Stomach (tissue), 9 donors: ENCODE results near the gene ELF5. TPM values are rescaled to one million over a fixed set of nuclear protein-coding genes. Genes with fewer than 3 reads are reported as not detected.

Source experiments
- DNase-seq, 2 donors: peaks; one replicate each; pipeline versions ENCODE4 v3.0.0 to v3.0.0-alpha.2; 2013 to 2019
- H3K27ac ChIP-seq, 5 donors: fragments of 200-600 bp in 4 of 5; sonication (generic) in 4 of 5; one replicate each; pipeline ENCODE4 v1.5.1; 2013 to 2019; ENCODE audit warnings: mild to moderate bottlenecking in 1 of 5, moderate library complexity in 1 of 5
- H3K27me3 ChIP-seq, 3 donors: fragments of 200-600 bp; sonication (generic); one replicate each; pipeline ENCODE4 v1.5.1; 2017 to 2019; ENCODE audit warnings: mixed run types in 1 of 3
- H3K36me3 ChIP-seq, 4 donors: fragments of 200-600 bp; sonication (generic); 1 replicate in 3 of 4; 2 replicates in 1 of 4; pipeline ENCODE4 v1.5.1; 2016 to 2019
- H3K4me1 ChIP-seq, 4 donors: fragments of 200-600 bp; sonication (generic); one replicate each; pipeline ENCODE4 v1.5.1; 2016 to 2019
- H3K4me3 ChIP-seq, 4 donors: fragments of 200-600 bp; sonication (generic) in 3 of 4; one replicate each; pipeline ENCODE4 v1.5.1; 2016 to 2019; ENCODE audit warnings: mild to moderate bottlenecking in 1 of 4
- H3K9me3 ChIP-seq, 4 donors: fragments of 200-600 bp; sonication (generic); one replicate each; pipeline ENCODE4 v1.5.1; 2016 to 2019
- EP300 ChIP-seq: sonication (generic); formaldehyde crosslinking; IDR thresholded peaks from one replicate; pipeline ENCODE4 v1.6.1; 2017; ENCODE audit warnings: antibody characterized with exemption
- POLR2A ChIP-seq, 4 donors: fragments of 450-650 bp; IDR thresholded peaks; one replicate each; pipeline ENCODE4 v1.6.1; 2016; ENCODE audit warnings: antibody characterized with exemption in 4 of 4, control low read depth in 2 of 4, mild to moderate bottlenecking in 1 of 4, moderate library complexity in 1 of 4
- POLR2AphosphoS5 ChIP-seq, 3 donors: sonication (generic); formaldehyde crosslinking; IDR thresholded peaks; one replicate each; pipeline ENCODE4 v1.6.1; 2016; ENCODE audit warnings: antibody characterized with exemption in 3 of 3
- WGBS, 5 donors: extraction: QIAGEN DNeasy Blood & Tissue Kit in 3 of 5; methylation state at CpG; one replicate each; pipeline versions ENCODE4 v1.1.5 to v1.1.7; 2013 to 2018; 5-methylcytosine and 5-hydroxymethylcytosine counted together
- intact Hi-C: fragments of 100-400 bp; cut with DNase I; formaldehyde crosslinking; loops from one replicate; pipeline ENCODE4 v1.15.1; 2023; ENCODE audit warnings: low total_unique reads
- polyA plus RNA-seq, 3 donors: library from polyadenylated mRNA; stranded (reverse); fragments of 200-250 nt; gene quantifications; one replicate each; pipeline ENCODE4 v1.2.3, GENCODE V29; 2013
- total RNA-seq, 5 donors: library from RNA; depleted of rRNA; stranded (reverse); fragments of >200 nt; gene quantifications; one replicate each; pipeline versions ENCODE4 v1.1.0 to v1.2.3, GENCODE V29; 2014 to 2016
- TF ChIP-seq, protein P1 (sequence below), 7 experiments: fragments of 450-650 bp in 4 of 7; fragments of 200-600 bp in 3 of 7; sonication (generic) in 3 of 7; IDR thresholded peaks; one replicate each; pipeline ENCODE4 v1.5.1; 2016 to 2019; ENCODE audit warnings: antibody characterized with exemption in 7 of 7, control low read depth in 2 of 7, mild to moderate bottlenecking in 1 of 7
- donor health status: healthy with polysubstance abuse.
- donor health status: Bipolar disorder and iron deficiency.
- donor health status: healthy.

ELF5 gene
- total and polyA plus RNA-seq, 8 donors = 0.19 to 0.78 (median 0.55) TPM; not detected in 5

DNA sequence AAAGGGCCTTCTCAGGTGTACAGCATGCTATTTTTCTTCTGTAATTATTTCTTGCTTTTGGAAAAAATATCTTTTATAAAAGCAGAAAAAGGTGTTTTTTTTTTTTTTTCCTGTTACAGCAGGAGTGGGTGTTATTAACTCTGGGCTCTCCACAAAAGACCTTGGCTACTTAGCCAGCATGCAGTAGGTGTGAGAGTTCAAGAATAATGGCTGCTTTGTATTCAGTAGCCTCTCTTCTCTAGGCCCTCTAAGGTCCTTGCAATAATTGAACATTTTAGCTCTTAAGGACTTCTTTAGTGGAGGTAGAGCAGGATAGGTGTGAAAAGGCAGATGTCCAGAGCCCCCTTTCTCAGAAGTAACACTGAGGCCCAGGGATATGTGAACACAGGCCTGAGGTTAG lies 3.4 kb downstream of the ELF5 start:
- H3K4me1 ChIP-seq = peaks cover 0 to 4% (median 0%) of the 10 kb centered on the region in 4 donors
- DNase-seq = no peak
- no peaks in the 10 kb centered on the region for H3K36me3 ChIP-seq
- no peak overlapping the region for H3K27ac ChIP-seq
- H3K4me3 ChIP-seq = no peak overlapping the region
- H3K27me3 ChIP-seq = no peaks in the 10 kb centered on the region
- no peak for TF ChIP-seq POLR2AphosphoS5 (IDR thresholded peaks at IDR 0.05)
- TF ChIP-seq, protein P1, sequence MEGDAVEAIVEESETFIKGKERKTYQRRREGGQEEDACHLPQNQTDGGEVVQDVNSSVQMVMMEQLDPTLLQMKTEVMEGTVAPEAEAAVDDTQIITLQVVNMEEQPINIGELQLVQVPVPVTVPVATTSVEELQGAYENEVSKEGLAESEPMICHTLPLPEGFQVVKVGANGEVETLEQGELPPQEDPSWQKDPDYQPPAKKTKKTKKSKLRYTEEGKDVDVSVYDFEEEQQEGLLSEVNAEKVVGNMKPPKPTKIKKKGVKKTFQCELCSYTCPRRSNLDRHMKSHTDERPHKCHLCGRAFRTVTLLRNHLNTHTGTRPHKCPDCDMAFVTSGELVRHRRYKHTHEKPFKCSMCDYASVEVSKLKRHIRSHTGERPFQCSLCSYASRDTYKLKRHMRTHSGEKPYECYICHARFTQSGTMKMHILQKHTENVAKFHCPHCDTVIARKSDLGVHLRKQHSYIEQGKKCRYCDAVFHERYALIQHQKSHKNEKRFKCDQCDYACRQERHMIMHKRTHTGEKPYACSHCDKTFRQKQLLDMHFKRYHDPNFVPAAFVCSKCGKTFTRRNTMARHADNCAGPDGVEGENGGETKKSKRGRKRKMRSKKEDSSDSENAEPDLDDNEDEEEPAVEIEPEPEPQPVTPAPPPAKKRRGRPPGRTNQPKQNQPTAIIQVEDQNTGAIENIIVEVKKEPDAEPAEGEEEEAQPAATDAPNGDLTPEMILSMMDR (IDR thresholded peaks at IDR 0.05) = no peak
- TF ChIP-seq EP300 = no peak
- no peak for TF ChIP-seq POLR2A (IDR thresholded peaks at IDR 0.05)
- intact Hi-C loops = no loop called here
- H3K9me3 ChIP-seq = no peaks in the 10 kb centered on the region

DNA sequence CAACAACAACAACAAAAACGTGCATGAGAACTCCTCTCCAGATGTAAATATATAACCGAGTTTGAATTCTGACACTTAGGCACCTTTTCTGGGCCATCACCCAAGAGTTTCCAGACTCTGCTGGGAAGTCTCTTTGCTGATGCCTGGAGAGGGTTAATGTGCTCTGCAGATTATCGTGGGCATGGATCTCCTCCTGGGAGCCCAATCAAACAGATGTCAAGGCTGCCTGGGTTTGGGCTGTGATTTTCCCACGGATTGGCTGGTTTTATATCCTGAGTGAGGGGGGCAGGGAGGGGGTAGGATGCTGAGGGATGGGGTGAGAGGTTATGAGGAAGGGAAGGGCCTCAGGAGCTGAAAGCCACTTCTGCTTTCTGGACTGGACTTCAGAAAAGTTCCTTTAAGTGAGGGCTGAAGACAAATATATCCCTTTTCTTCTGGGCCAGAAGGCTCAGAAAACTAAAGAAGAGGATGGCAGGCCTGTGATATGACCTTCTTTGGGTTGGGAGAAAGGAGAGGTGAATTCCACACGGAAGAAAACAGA lies 4.2 kb downstream of the ELF5 start:
- Histone ChIP-seq H3K27me3 (no peaks in the 10 kb centered on the region), H3K4me1 (peaks cover 0 to 4% (median 0%) of the 10 kb centered on the region in 4 donors), H3K36me3 (no peaks in the 10 kb centered on the region), H3K9me3 (no peaks in the 10 kb centered on the region), H3K27ac (no peak overlapping the region), H3K4me3 (no peak overlapping the region)
- DNase-seq = no peak
- no peak for TF ChIP-seq EP300
- TF ChIP-seq POLR2A (IDR thresholded peaks at IDR 0.05) = no peak
- TF ChIP-seq, protein P1 (IDR thresholded peaks at IDR 0.05) = no peak
- TF ChIP-seq POLR2AphosphoS5 (IDR thresholded peaks at IDR 0.05) = no peak
- 23 to 35% (median 26%) methylated on average over 5 of the region's 5 CpGs for WGBS, 5 donors
- intact Hi-C loops = no loop called here

DNA sequence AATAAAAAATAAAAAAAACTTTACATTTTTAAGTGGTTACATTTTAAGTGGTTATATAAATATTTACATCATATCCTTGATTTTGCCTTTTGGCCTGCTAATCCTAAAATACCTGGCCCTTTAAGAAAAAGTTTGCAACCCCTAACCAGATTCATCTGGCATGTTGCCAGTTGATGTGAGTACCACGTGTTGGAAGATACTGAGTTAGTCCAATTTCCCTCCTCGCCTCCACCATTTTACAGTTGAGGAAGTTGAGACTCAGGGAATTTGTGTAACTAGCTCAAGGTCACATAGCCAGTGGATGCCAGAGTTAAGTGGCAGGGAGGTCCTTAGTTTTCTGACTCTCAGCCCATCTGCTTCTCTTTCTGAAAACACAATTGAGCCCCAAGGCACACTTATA lies 5.1 kb downstream of the ELF5 start:
- intact Hi-C loops = no loop called here
- 32 to 48% (median 43%) methylated on average over 2 of the region's 2 CpGs for WGBS, 5 donors
- peaks cover 0 to 2% (median 0%) of the 10 kb centered on the region in 4 donors for H3K4me1 ChIP-seq
- TF ChIP-seq POLR2AphosphoS5 (IDR thresholded peaks at IDR 0.05) = no peak
- no peak for TF ChIP-seq POLR2A (IDR thresholded peaks at IDR 0.05)
- TF ChIP-seq, protein P1 (IDR thresholded peaks at IDR 0.05) = no peak
- TF ChIP-seq EP300 = no peak
- no peaks in the 10 kb centered on the region for H3K9me3 ChIP-seq
- no peak overlapping the region for H3K4me3 ChIP-seq
- H3K36me3 ChIP-seq = no peaks in the 10 kb centered on the region
- no peak overlapping the region for H3K27ac ChIP-seq
- no peaks in the 10 kb centered on the region for H3K27me3 ChIP-seq
- DNase-seq = no peak

DNA sequence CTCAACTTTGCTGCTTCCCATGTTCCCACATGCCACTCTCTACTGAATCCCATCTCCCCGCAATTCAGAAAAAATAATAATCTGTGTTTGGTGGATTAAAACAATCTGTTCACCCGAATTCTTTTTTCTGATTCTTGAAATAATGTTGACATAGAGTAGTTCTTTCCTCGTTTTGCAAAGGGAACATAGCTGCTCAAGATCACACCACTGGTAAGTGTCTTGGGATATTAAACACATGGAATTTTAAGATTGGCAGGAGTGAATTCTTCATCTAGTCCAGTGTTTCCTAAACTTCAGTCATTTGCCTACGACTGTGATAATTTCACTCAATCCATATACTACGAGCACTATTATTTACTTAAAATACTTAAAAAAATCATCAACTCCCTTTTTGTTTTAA lies 6.0 kb downstream of the ELF5 start:
- Histone ChIP-seq H3K27me3 (no peaks in the 10 kb centered on the region), H3K9me3 (no peaks in the 10 kb centered on the region), H3K4me3 (no peak overlapping the region), H3K27ac (no peak overlapping the region), H3K36me3 (no peaks in the 10 kb centered on the region), H3K4me1 (peaks cover 0 to 2% (median 0%) of the 10 kb centered on the region in 4 donors)
- DNase-seq = no peak
- 67 to 83% (median 73%) methylated on average over 5 of the region's 5 CpGs for WGBS, 5 donors
- TF ChIP-seq EP300 = no peak
- TF ChIP-seq POLR2AphosphoS5 (IDR thresholded peaks at IDR 0.05) = no peak
- TF ChIP-seq, protein P1 (IDR thresholded peaks at IDR 0.05) = no peak
- no peak for TF ChIP-seq POLR2A (IDR thresholded peaks at IDR 0.05)
- intact Hi-C loops = no loop called here
